Ascending aorta (tissue), 2 donors: ENCODE results near the gene LHPP. TPM values are rescaled to one million over a fixed set of nuclear protein-coding genes. Genes with fewer than 3 reads are reported as not detected.

Experiments used
- DNase-seq, 2 donors: peaks; one replicate each; pipeline ENCODE4 v3.0.0-alpha.2; 2019; ENCODE audit warnings: low spot score in 2 of 2
- H3K27ac ChIP-seq, 2 donors: fragments of 200-600 bp; sonication (generic); one replicate each; pipeline ENCODE4 v1.5.1; 2016 to 2017; ENCODE audit warnings: mild to moderate bottlenecking in 1 of 2
- H3K27me3 ChIP-seq: fragments of 200-600 bp; sonication (generic); one replicate; pipeline ENCODE4 v1.5.1; 2017
- H3K36me3 ChIP-seq, 2 donors: fragments of 200-600 bp; sonication (generic); one replicate each; pipeline ENCODE4 v1.5.1; 2016
- H3K4me1 ChIP-seq, 2 donors: fragments of 200-600 bp; sonication (generic); one replicate each; pipeline ENCODE4 v1.5.1; 2016 to 2017; ENCODE audit warnings: mild to moderate bottlenecking in 1 of 2
- H3K4me3 ChIP-seq, 2 donors: fragments of 200-600 bp; sonication (generic); one replicate each; pipeline ENCODE4 v1.5.1; 2016 to 2017; ENCODE audit warnings: mild to moderate bottlenecking in 1 of 2
- H3K9me3 ChIP-seq, 2 donors: fragments of 200-600 bp; sonication (generic); one replicate each; pipeline ENCODE4 v1.5.1; 2016
- CTCF ChIP-seq, 3 experiments: fragments of 200-600 bp in 2 of 3; fragments of 450-650 bp in 1 of 3; sonication (generic) in 2 of 3; IDR thresholded peaks; one replicate each; pipeline ENCODE4 v1.5.1; 2016 to 2019; ENCODE audit warnings: antibody characterized with exemption in 3 of 3, mild to moderate bottlenecking in 1 of 3, moderate library complexity in 1 of 3
- intact Hi-C: fragments of 100-400 bp; cut with DNase I; formaldehyde crosslinking; loops from one replicate; pipeline ENCODE4 v1.15.1; 2023
- total RNA-seq: library from RNA; depleted of rRNA; stranded (reverse); fragments of >200 nt; gene quantifications from one replicate; pipeline ENCODE4 v1.1.0, GENCODE V29; 2016

The LHPP gene
- total RNA-seq, 1 donor from 2014 or later, result 5.1 TPM

GRCh38 chr10:124551755-124552154, 90.1 kb downstream of the LHPP start:
- intact Hi-C loops, result no loop called here
- no peak for DNase-seq
- no peaks in the 10 kb centered on the region for H3K4me1 ChIP-seq
- no peak overlapping the region for H3K4me3 ChIP-seq
- H3K27ac ChIP-seq, result no peak overlapping the region
- H3K27me3 ChIP-seq, result no peaks in the 10 kb centered on the region
- no peaks in the 10 kb centered on the region for H3K9me3 ChIP-seq
- no peak for TF ChIP-seq CTCF (IDR thresholded peaks at IDR 0.05)
- H3K36me3 ChIP-seq, result no peaks in the 10 kb centered on the region

- intact Hi-C loops, result no loop called here
- no peaks in the 10 kb centered on the region for H3K27me3 ChIP-seq
- H3K4me3 ChIP-seq, result no peak overlapping the region
- no peaks in the 10 kb centered on the region for H3K9me3 ChIP-seq
- DNase-seq, result no peak
- no peaks in the 10 kb centered on the region for H3K36me3 ChIP-seq
- TF ChIP-seq CTCF (IDR thresholded peaks at IDR 0.05), result no peak
- H3K27ac ChIP-seq, result no peak overlapping the region
- no peaks in the 10 kb centered on the region for H3K4me1 ChIP-seq
These were observed 91.2 kb downstream of the LHPP start for GRCh38 chr10:124552691-124553276.

GRCh38 chr10:124554085-124554858, 92.6 kb downstream of the LHPP start:
- TF ChIP-seq CTCF (IDR thresholded peaks at IDR 0.05), result no peak
- H3K4me3 ChIP-seq, result no peak overlapping the region
- no peaks in the 10 kb centered on the region for H3K36me3 ChIP-seq
- no peak overlapping the region for H3K27ac ChIP-seq
- no peak for DNase-seq
- intact Hi-C loops, result no loop called here
- no peaks in the 10 kb centered on the region for H3K9me3 ChIP-seq
- peaks cover 0 to under 1% of the 10 kb centered on the region in 2 donors for H3K4me1 ChIP-seq
- H3K27me3 ChIP-seq, result no peaks in the 10 kb centered on the region

- H3K27ac ChIP-seq, result no peak overlapping the region
These were observed 95.5 kb downstream of the LHPP start for GRCh38 chr10:124557167-124557566.

DNA sequence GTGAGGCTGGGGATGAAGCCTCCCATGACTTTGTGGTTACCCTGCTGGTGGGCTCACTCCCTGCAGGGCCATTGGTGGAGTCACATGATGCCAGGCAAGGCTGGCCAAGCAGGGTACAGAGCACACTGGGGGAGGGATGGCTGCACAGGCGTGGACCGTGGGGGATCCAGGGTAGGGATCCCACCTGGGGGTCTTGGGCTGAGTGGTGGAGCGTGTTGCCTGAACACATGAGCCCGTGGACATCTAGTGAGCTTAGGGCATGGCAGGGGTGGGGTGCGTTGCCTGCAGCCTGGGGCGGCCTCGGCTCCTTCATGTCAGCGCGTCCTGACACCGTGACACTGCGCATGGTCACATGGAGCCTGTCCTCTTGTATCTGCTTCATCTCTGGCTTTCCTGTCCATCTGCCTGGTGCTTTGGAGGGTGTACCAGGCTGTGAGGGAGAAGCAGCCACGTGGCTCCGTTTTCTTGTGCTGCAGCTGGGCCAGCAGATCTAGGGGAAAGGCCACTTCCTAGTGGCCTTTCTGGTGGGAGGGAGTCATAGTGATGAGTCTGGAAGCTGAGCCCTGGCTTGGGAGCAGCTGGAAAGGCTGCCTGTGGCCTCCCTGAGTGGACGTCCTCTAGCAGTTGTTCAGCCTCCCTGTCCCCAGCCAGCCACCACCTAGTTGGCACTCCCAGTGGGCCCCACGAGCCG, 96.2 kb downstream of the LHPP start:
- no peak overlapping the region for H3K27ac ChIP-seq
- no peak for DNase-seq
- TF ChIP-seq CTCF (IDR thresholded peaks at IDR 0.05), result no peak
- no peaks in the 10 kb centered on the region for H3K36me3 ChIP-seq
- H3K4me1 ChIP-seq, result peaks cover 7 to 17% of the 10 kb centered on the region in 2 donors
- intact Hi-C loops, result no loop called here
- H3K4me3 ChIP-seq, result no peak overlapping the region
- no peaks in the 10 kb centered on the region for H3K9me3 ChIP-seq
- H3K27me3 ChIP-seq, result no peaks in the 10 kb centered on the region

More at GRCh38 chr10:124557167-124557566, 95.5 kb downstream of the LHPP start:
- intact Hi-C loops, result no loop called here
- no peaks in the 10 kb centered on the region for H3K27me3 ChIP-seq
- H3K4me3 ChIP-seq, result no peak overlapping the region
- peaks cover 7 to 17% of the 10 kb centered on the region in 2 donors for H3K4me1 ChIP-seq
- H3K36me3 ChIP-seq, result no peaks in the 10 kb centered on the region
- TF ChIP-seq CTCF (IDR thresholded peaks at IDR 0.05), result no peak
- DNase-seq, result no peak
- no peaks in the 10 kb centered on the region for H3K9me3 ChIP-seq
